RWPE1 (cell line): Measurements from ENCODE around the gene HPSE2.
"Not testable (repeated sequence)": the region's sequence is repeated elsewhere in the genome, so short reads cannot be mapped to it uniquely, and the experiment has no call there.

Experiments used
- CTCF ChIA-PET: fragments of 350-600 bp; sonication (Branson Sonifier 250); formaldehyde crosslinking; extraction: SDS; loops from one replicate; lab custom pipeline; 2021; lab: Yijun Ruan, JAX
- POLR2A ChIA-PET: fragments of 400-600 bp; formaldehyde crosslinking; extraction: SDS; loops from one replicate; lab custom pipeline; 2020; ENCODE audit warnings: antibody characterized with exemption; ENCODE audit not compliant: low non-redundant PET; lab: Yijun Ruan, JAX
- DNase-seq: peaks from one replicate; pipeline ENCODE4 v3.0.0; 2012; ENCODE audit warnings: low spot score
- H3K27ac ChIP-seq: fragments of 450-650 bp; 2 replicates; pipeline ENCODE4 v1.5.1; 2017
- CTCF ChIP-seq: fragments of 450-650 bp; conservative IDR thresholded peaks from 2 replicates; pipeline ENCODE4 v1.5.1; 2017; ENCODE audit warnings: low read depth, mild to moderate bottlenecking

Gene HPSE2

DNA sequence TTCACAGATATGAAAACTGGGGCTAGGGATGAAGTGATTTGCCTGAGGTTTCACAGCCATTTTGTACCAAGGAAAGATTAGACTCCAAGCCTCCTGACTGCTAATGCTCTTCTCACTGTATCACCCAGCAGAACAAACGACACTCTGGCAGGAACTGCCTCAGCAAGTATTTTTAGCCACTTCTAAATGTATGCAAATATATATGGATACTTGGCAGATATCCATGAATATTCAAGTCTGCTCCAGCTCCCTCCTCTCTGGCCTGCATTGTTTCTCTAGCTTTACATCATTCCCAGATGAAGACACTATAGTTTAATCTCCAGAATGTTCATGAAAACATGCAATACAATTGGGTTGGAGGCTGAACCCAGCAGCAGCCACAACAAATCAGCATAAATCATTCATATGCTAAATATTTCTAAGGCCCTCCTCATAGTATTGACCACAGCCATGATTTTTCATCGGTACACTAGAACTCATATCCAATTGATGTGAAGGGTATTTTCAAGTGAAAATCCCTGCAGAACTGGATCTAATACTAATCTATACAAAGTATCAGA lies 65.5 kb downstream of the HPSE2 start:
- CTCF ChIA-PET = no interaction called here
- POLR2A ChIA-PET = no interaction called here
- no peak for TF ChIP-seq CTCF
- no peak for DNase-seq
- no peak overlapping the region for H3K27ac ChIP-seq

DNA sequence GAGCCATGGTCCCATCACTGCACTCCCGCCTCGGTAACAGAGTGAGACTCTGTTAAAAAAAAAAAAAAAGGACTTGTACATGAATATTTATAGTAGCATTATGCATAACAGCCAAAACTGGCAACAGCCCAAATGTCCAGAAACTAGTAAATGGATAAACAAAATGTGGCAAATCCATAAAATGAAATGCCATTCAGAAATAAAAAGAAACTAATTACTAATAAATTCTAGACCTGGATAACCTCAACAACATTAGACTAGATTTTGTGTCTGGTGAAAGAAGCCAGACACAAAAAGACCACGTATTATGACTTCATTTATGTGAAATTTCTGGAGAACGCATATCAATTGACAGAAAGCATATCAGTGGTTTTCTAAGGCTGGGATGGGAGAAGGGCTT lies 74.5 kb downstream of the HPSE2 start:
- no peak overlapping the region for H3K27ac ChIP-seq
- ChIA-PET POLR2A (no interaction called here), CTCF (no interaction called here)
- no peak for DNase-seq
- TF ChIP-seq CTCF = no peak

DNA sequence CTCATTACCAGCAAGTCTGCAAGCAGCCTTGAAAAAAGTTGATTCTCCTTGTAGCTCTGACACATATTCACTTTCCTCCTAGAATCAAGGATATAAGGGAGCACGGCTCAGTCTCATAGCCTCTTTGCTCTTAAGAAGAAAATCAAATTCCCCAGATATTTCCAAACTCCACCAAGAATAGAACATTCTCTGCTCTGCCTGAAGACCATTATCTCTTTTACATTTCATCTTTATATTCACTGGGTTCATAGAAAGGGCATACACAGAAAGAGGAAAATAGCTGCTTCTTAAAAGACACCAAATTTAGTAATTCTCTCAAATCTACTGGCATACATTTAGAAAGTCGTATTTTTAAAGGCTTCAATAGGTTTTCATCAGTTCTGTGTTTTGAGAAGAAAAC lies 92.0 kb downstream of the HPSE2 start:
- DNase-seq = no peak
- POLR2A ChIA-PET = no interaction called here
- no peak for TF ChIP-seq CTCF
- CTCF ChIA-PET = interaction anchor here (0.5 to 0.6 kb wide), 2 partner anchors 486 to 1340 kb away, joined by 3 to 8 read pairs; no protein-coding TSS in a partner anchor
- no peak overlapping the region for H3K27ac ChIP-seq

DNA sequence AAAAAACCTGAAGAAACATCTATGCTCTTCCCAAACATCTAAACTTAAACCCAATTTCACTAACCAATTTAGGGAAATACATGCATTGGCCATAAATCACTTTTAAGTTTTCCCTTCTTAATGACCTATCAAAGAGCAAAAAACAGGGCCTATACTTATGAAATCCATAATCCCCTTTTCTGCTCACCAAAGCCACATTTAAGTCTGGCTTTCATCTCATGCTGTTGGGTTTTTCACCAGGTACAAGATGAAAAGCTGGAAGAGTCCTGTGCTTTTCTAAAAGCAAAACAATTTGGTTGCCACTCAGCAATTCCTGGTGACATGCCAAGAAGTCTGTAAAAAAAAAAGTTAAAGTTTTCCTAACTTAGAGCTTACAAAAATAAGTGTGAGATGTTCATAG lies 92.6 kb downstream of the HPSE2 start:
- TF ChIP-seq CTCF = no peak
- no peak overlapping the region for H3K27ac ChIP-seq
- ChIA-PET POLR2A (no interaction called here), CTCF (no interaction called here)
- DNase-seq = no peak

DNA sequence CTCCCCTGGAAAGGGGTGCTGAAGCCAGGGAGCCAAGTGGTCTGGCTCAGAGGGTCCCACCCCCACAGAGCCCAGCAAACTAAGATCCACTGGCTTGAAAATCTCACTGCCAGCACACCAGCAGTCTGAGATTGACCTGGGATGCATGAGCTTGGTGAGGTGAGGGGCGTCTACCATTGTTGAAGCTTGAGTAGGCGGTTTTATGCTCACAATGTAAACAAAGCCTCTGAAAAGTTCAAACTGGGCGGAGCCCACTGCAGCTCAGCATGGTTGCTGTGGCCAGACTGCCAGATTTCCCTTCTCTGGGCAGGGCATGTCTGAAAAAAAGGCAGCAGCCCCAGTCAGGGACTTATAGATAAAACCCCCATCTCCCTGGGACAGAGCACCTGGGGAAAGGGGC lies 102.8 kb downstream of the HPSE2 start:
- CTCF ChIA-PET = interaction anchor here (0.6 kb wide), 1 partner anchor 47 kb away, joined by 3 read pairs; no protein-coding TSS in a partner anchor
- DNase-seq, H3K27ac ChIP-seq, POLR2A ChIA-PET: not testable (repeated sequence)

GRCh38 chr10:99125879-99126278 lies 109.8 kb downstream of the HPSE2 start:
- no peak for DNase-seq
- ChIA-PET CTCF (interaction anchor here (1.6 kb wide), 1 partner anchor 12 kb away, joined by 8 read pairs; no protein-coding TSS in a partner anchor), POLR2A (no interaction called here)
- no peak overlapping the region for H3K27ac ChIP-seq
- TF ChIP-seq CTCF = no peak

GRCh38 chr10:99124376-99124775 lies 111.3 kb downstream of the HPSE2 start:
- ChIA-PET POLR2A (no interaction called here), CTCF (interaction anchor here (0.6 kb wide), 1 partner anchor 135 kb away, joined by 4 read pairs; no protein-coding TSS in a partner anchor)
- H3K27ac ChIP-seq = no peak overlapping the region
- TF ChIP-seq CTCF = no peak
- DNase-seq = no peak
